H1 (cell line): ENCODE results near the gene ZNF24. TPM values are rescaled to one million over a fixed set of nuclear protein-coding genes. Genes with fewer than 3 reads are reported as not detected.

Experiments
- CTCF ChIA-PET: fragments of 300-600 bp; sonication (Branson Sonifier 250); formaldehyde crosslinking; loops from one replicate; lab custom pipeline; 2021; ENCODE audit not compliant: partially characterized antibody; lab: Charles Lee
- POLR2A ChIA-PET: fragments of 300-600 bp; sonication (Branson Sonifier 250); formaldehyde crosslinking; loops from one replicate; lab custom pipeline; 2021; ENCODE audit warnings: inconsistent platforms; ENCODE audit not compliant: partially characterized antibody; lab: Charles Lee
- DNase-seq, 2 experiments: peaks; one replicate each; pipeline versions ENCODE4 v3.0.0 to v3.0.0-alpha.2; 2010 to 2022; ENCODE audit warnings: low spot score in 2 of 2, low read depth in 1 of 2, mixed read lengths in 1 of 2
- FAIRE-seq: peaks from 2 replicates; lab custom pipeline; 2011; peaks lifted over from hg19 to GRCh38; lab: Jason Lieb, UNC
- H2AFZ ChIP-seq: 2 replicates; pipeline ENCODE4 v1.8.1; 2012; ENCODE audit warnings: low read length, inconsistent platforms
- H2AK5ac ChIP-seq: 2 replicates; pipeline ENCODE4 v1.6.1; 2013; ENCODE audit warnings: low read depth, low read length
- H2BK120ac ChIP-seq: replicated peaks from 2 replicates; pipeline ENCODE3; 2013; ENCODE audit warnings: low read depth, low read length, inconsistent platforms
- H2BK12ac ChIP-seq: 2 replicates; pipeline ENCODE4 v1.6.1; 2013; ENCODE audit warnings: low read depth, low read length
- H2BK15ac ChIP-seq: 2 replicates; pipeline ENCODE4 v1.6.1; 2013; ENCODE audit warnings: low read length
- H2BK20ac ChIP-seq: 2 replicates; pipeline ENCODE4 v1.6.1; 2013; ENCODE audit warnings: low read length
- H2BK5ac ChIP-seq: 2 replicates; pipeline ENCODE4 v1.6.1; 2013; ENCODE audit warnings: low read depth, low read length
- H3K14ac ChIP-seq: 2 replicates; pipeline ENCODE4 v1.6.1; 2013; ENCODE audit warnings: inconsistent platforms; ENCODE audit not compliant: insufficient read length
- H3K18ac ChIP-seq: 2 replicates; pipeline ENCODE4 v1.6.1; 2013; ENCODE audit warnings: low read length; ENCODE audit errors: extremely low read depth
- H3K23ac ChIP-seq: 2 replicates; pipeline ENCODE4 v1.6.1; 2013; ENCODE audit warnings: inconsistent platforms; ENCODE audit not compliant: insufficient read length
- H3K23me2 ChIP-seq: 2 replicates; pipeline ENCODE4 v1.6.1; 2013; ENCODE audit warnings: low read depth, low read length
- H3K27ac ChIP-seq: 2 replicates; pipeline ENCODE4 v1.6.1; 2011; ENCODE audit warnings: low read depth, low read length, inconsistent platforms
- H3K27me3 ChIP-seq, 4 experiments: replicated peaks in 1 of 4; 1 replicate in 1 of 4; 2 replicates in 3 of 4; pipeline versions ENCODE4 v1.6.1 to v1.8.1; 2011 to 2013; ENCODE audit warnings: low read length in 3 of 4, mild to moderate bottlenecking in 3 of 4, inconsistent platforms in 2 of 4, mixed read lengths in 2 of 4, moderate library complexity in 1 of 4; ENCODE audit not compliant: control insufficient read depth in 3 of 4, insufficient read depth in 3 of 4; ENCODE audit errors: extremely low read depth in 1 of 4
- H3K36me3 ChIP-seq, 4 experiments: 2 replicates each; pipeline versions ENCODE4 v1.6.1 to v1.8.1; 2011 to 2013; ENCODE audit warnings: mild to moderate bottlenecking in 4 of 4, low read length in 3 of 4, moderate library complexity in 2 of 4, control low read depth in 1 of 4, inconsistent platforms in 1 of 4; ENCODE audit not compliant: insufficient read depth in 4 of 4, control insufficient read depth in 2 of 4
- H3K4ac ChIP-seq: replicated peaks from 2 replicates; pipeline ENCODE3; 2013; ENCODE audit warnings: low read length, low read depth, mixed read lengths, inconsistent platforms; ENCODE audit not compliant: insufficient read length
- H3K4me1 ChIP-seq, 4 experiments: replicated peaks in 1 of 4; 1 replicate in 1 of 4; 2 replicates in 3 of 4; pipeline versions ENCODE4 v1.6.1 to v1.8.1; 2011 to 2013; ENCODE audit warnings: low read length in 3 of 4, inconsistent platforms in 2 of 4, mixed read lengths in 1 of 4; ENCODE audit not compliant: insufficient read depth in 4 of 4, control insufficient read depth in 3 of 4
- H3K4me2 ChIP-seq, 2 experiments: 2 replicates each; pipeline versions ENCODE4 v1.6.1 to v1.8.1; 2011 to 2013; ENCODE audit warnings: low read depth in 2 of 2, low read length in 2 of 2, control low read depth in 1 of 2, inconsistent platforms in 1 of 2, mild to moderate bottlenecking in 1 of 2; ENCODE audit not compliant: insufficient read depth in 1 of 2
- H3K4me3 ChIP-seq, 4 experiments: fragments of 200-600, 300-600 bp in 1 of 4; sonication (generic), shearing (Covaris generic), sonication (Bioruptor Twin) in 1 of 4; 2 replicates each; pipeline versions ENCODE4 v1.5.1 to v1.8.1; 2011 to 2016; ENCODE audit warnings: low read length in 4 of 4, low read depth in 3 of 4, control low read depth in 2 of 4, inconsistent platforms in 2 of 4, mild to moderate bottlenecking in 2 of 4, mixed read lengths in 1 of 4, moderate library complexity in 1 of 4; ENCODE audit not compliant: insufficient read depth in 2 of 4; ENCODE audit errors: extremely low read depth in 1 of 4
- H3K56ac ChIP-seq: replicated peaks from 2 replicates; pipeline ENCODE3; 2013; ENCODE audit warnings: low read depth, mild to moderate bottlenecking, mixed read lengths, low read length, inconsistent platforms; ENCODE audit not compliant: insufficient read length
- H3K79me1 ChIP-seq: 2 replicates; pipeline ENCODE4 v1.6.1; 2013; ENCODE audit warnings: low read depth, low read length, control low read depth
- H3K79me2 ChIP-seq, 2 experiments: 2 replicates each; pipeline versions ENCODE4 v1.6.1 to v1.8.1; 2012 to 2013; ENCODE audit warnings: low read length in 2 of 2, mild to moderate bottlenecking in 2 of 2, inconsistent platforms in 1 of 2; ENCODE audit not compliant: insufficient read depth in 2 of 2, control insufficient read depth in 1 of 2
- H3K9ac ChIP-seq, 4 experiments: replicated peaks in 1 of 4; 1 replicate in 1 of 4; 2 replicates in 3 of 4; pipeline versions ENCODE4 v1.6.1 to v1.8.1; 2011 to 2013; ENCODE audit warnings: low read depth in 3 of 4, low read length in 3 of 4, control low read depth in 2 of 4, mild to moderate bottlenecking in 2 of 4, moderate library complexity in 2 of 4, inconsistent platforms in 1 of 4; ENCODE audit errors: extremely low read depth in 1 of 4
- H3K9me3 ChIP-seq, 2 experiments: 2 replicates each; pipeline versions ENCODE4 v1.6.1 to v1.8.1; 2012 to 2013; ENCODE audit warnings: mild to moderate bottlenecking in 2 of 2, moderate library complexity in 2 of 2, control low read depth in 1 of 2, inconsistent platforms in 1 of 2, low read depth in 1 of 2, low read length in 1 of 2, mixed read lengths in 1 of 2; ENCODE audit not compliant: insufficient read depth in 2 of 2
- H4K20me1 ChIP-seq, 2 experiments: replicated peaks in 1 of 2; 2 replicates each; pipeline versions ENCODE3 to v1.8.1; 2011 to 2013; ENCODE audit warnings: inconsistent platforms in 2 of 2, low read length in 2 of 2, mild to moderate bottlenecking in 1 of 2; ENCODE audit not compliant: insufficient read depth in 2 of 2, control insufficient read depth in 1 of 2
- H4K5ac ChIP-seq: 2 replicates; pipeline ENCODE4 v1.6.1; 2013; ENCODE audit warnings: low read length, low read depth, mixed read lengths, inconsistent platforms; ENCODE audit not compliant: insufficient read length
- H4K8ac ChIP-seq: 2 replicates; pipeline ENCODE4 v1.8.0; 2013; ENCODE audit warnings: mild to moderate bottlenecking, moderate library complexity, low read length, inconsistent platforms; ENCODE audit not compliant: insufficient read depth; ENCODE audit errors: extremely low read depth
- H4K91ac ChIP-seq: replicated peaks from 2 replicates; pipeline ENCODE3; 2013; ENCODE audit warnings: low read length, mixed read lengths, inconsistent platforms; ENCODE audit not compliant: insufficient read length
- ASH2L ChIP-seq: fragments of 200-600, 300-600 bp; sonication (generic); IDR thresholded peaks from one replicate; pipeline ENCODE4 v1.7.1; 2017; ENCODE audit warnings: low read length
- ATF3 ChIP-seq: IDR thresholded peaks from 2 replicates; pipeline ENCODE4 v1.6.1; 2011; ENCODE audit warnings: low read depth, mild to moderate bottlenecking, low read length; ENCODE audit not compliant: insufficient read depth
- BRCA1 ChIP-seq: IDR thresholded peaks from 2 replicates; pipeline ENCODE4 v1.6.1; 2012; ENCODE audit warnings: low read depth, low read length, improper control_type of control experiment
- CREB1 ChIP-seq: IDR thresholded peaks from 2 replicates; pipeline ENCODE4 v1.6.1; 2012; ENCODE audit warnings: inconsistent platforms
- CTCF ChIP-seq, 3 experiments: IDR thresholded peaks; 1 replicate in 2 of 3; 2 replicates in 1 of 3; pipeline versions ENCODE4 v1.5.1 to v1.6.1; 2011; ENCODE audit warnings: low read length in 3 of 3, mild to moderate bottlenecking in 3 of 3, inconsistent platforms in 2 of 3, low read depth in 1 of 3, moderate library complexity in 1 of 3; ENCODE audit not compliant: insufficient read depth in 1 of 3; ENCODE audit errors: control extremely low read depth in 1 of 3
- JUN ChIP-seq: IDR thresholded peaks from 2 replicates; pipeline ENCODE4 v1.6.1; 2011; ENCODE audit warnings: low read depth, mild to moderate bottlenecking, improper control_type of control experiment, low read length
- JUND ChIP-seq: IDR thresholded peaks from 2 replicates; pipeline ENCODE4 v1.6.1; 2011; ENCODE audit warnings: mild to moderate bottlenecking, improper control_type of control experiment, low read length
- MAFK ChIP-seq: IDR thresholded peaks from 2 replicates; pipeline ENCODE4 v1.6.1; 2012; ENCODE audit warnings: low read depth, mild to moderate bottlenecking, improper control_type of control experiment, low read length
- PHF8 ChIP-seq: fragments of 200-600 bp; sonication (generic); conservative IDR thresholded peaks from 2 replicates; pipeline ENCODE4 v1.7.1; 2012; ENCODE audit warnings: low read depth, mild to moderate bottlenecking, inconsistent platforms, low read length, moderate library complexity
- POLR2AphosphoS5 ChIP-seq: IDR thresholded peaks from 2 replicates; pipeline ENCODE4 v1.6.1; 2011; ENCODE audit warnings: low read depth, low read length
- YY1 ChIP-seq: IDR thresholded peaks from 2 replicates; pipeline ENCODE4 v1.6.1; 2011; ENCODE audit warnings: low read depth, mild to moderate bottlenecking, low read length
- WGBS, 2 experiments: shearing (Covaris generic) in 1 of 2; methylation state at CpG; one replicate each; pipeline versions ENCODE4 v1.1.6 to v1.1.7; 2013 to 2015; ENCODE audit warnings: low lambda C conversion rate in 2 of 2, mixed read lengths in 2 of 2, inconsistent platforms in 1 of 2, low coverage in 1 of 2, missing lambda C conversion rate in 1 of 2; ENCODE audit not compliant: insufficient replicate concordance in 2 of 2, insufficient coverage in 1 of 2, insufficient read length in 1 of 2; ENCODE audit errors: extremely low coverage in 1 of 2, missing lambda C conversion rate in 1 of 2; 5-methylcytosine and 5-hydroxymethylcytosine counted together
- polyA plus RNA-seq, 7 experiments: library from polyadenylated mRNA; depleted of rRNA in 3 of 7; stranded (reverse) in 5 of 7; unstranded in 2 of 7; fragments of >200 nt in 5 of 7; fragments of 200-250 nt in 2 of 7; gene quantifications; 1 replicate in 5 of 7; 2 replicates in 1 of 7; 4 replicates in 1 of 7; pipeline versions ENCODE4 v1.2.1 to v1.2.3, GENCODE V29; 2011 to 2013; ENCODE audit warnings: missing spikeins in 2 of 7, mixed read lengths in 2 of 7
- total RNA-seq: library from RNA; stranded (reverse); fragmentation: NEBNext Ultra II Directional; extraction: Animal tissue kit (Norgen Biotek cat#: 25700); gene quantifications from 2 replicates; pipeline ENCODE4 v1.2.1, GENCODE V29; 2021

Gene ZNF24
- total and polyA plus RNA-seq, 2 of the 8 experiments (the other 6 are each of a cell fraction or from before 2014, with no cell fraction given): 12.5 to 56.9 TPM

GRCh38 chr18:35386600-35387100 lies 42.4 kb upstream of the ZNF24 start:
- Histone ChIP-seq H2BK120ac (no peak overlapping the region), H4K5ac (no peak overlapping the region), H3K4me2 (no peak overlapping the region), H3K79me2 (no peaks in the 10 kb centered on the region), H4K20me1 (no peaks in the 10 kb centered on the region), H2BK5ac (no peak overlapping the region), H3K56ac (no peak overlapping the region), H3K79me1 (no peaks in the 10 kb centered on the region), H3K9ac (no peak overlapping the region), H3K36me3 (no peaks in the 10 kb centered on the region), H3K27ac (no peak overlapping the region), H3K23ac (no peak overlapping the region), H3K27me3 (no peaks in the 10 kb centered on the region), H2BK12ac (no peak overlapping the region), H3K18ac (no peak overlapping the region), H3K4me3 (no peak overlapping the region), H3K23me2 (no peaks in the 10 kb centered on the region), H4K8ac (no peak overlapping the region), H2BK20ac (no peak overlapping the region), H2BK15ac (no peak overlapping the region), H2AFZ (peak overlapping the region; percentile 100), H3K4me1 (no peaks in the 10 kb centered on the region), H4K91ac (no peak overlapping the region), H2AK5ac (no peak overlapping the region), H3K4ac (no peak overlapping the region), H3K14ac (no peak overlapping the region), H3K9me3 (peaks cover 0 to 8% of the 10 kb centered on the region in 2 experiments; a peak in 1 of 4 replicates)
- DNase-seq (peak; percentile 36 to 63), FAIRE-seq (peak; percentile 78)
- ChIA-PET CTCF (interaction anchor here (0.6 to 2.8 kb wide), 42 partner anchors 9 to 1341 kb away, joined by 3 to 13 read pairs (median 3); partner anchors contain the start of genes RMP24 and ZNF396), POLR2A (interaction anchor here (0.8 to 1.0 kb wide), 3 partner anchors 10 to 42 kb away, joined by 3 read pairs; partner anchors contain the start of genes ZNF24 and ZNF396)
- WGBS, 2 experiments: 34% methylated on average over 7 of the region's 7 CpGs; no CpG with 5 or more reads in 1 of the 2 experiments
- TF ChIP-seq CTCF (IDR thresholded peaks at IDR 0.05; ENCODE audit: control extremely low read depth in 1 of 3, insufficient read depth in 1 of 3, low read depth in 1 of 3, low read length in 3 of 3) (peak; percentile 59 to 92 (median 85)), YY1 (no peak; the same call in 1 of the 2 replicates), ATF3 (no peak), BRCA1 (no peak), JUN (no peak), CREB1 (0 out of 2 replicates have a peak, but pooled peaks have one; percentile 25), POLR2AphosphoS5 (no peak), MAFK (no peak), PHF8 (no peak), ASH2L (peak; percentile 49), JUND (0 out of 2 replicates have a peak, but pooled peaks have one; percentile 24)
